Measurements from ENCODE around the gene PRAMEF8. TPM values are rescaled to one million over a fixed set of nuclear protein-coding genes. Genes with fewer than 3 reads are reported as not detected.
"Not testable (repeated sequence)": the region's sequence is repeated elsewhere in the genome, so short reads cannot be mapped to it uniquely, and the experiment has no call there.

The PRAMEF8 gene
- not detected for total RNA-seq

DNA sequence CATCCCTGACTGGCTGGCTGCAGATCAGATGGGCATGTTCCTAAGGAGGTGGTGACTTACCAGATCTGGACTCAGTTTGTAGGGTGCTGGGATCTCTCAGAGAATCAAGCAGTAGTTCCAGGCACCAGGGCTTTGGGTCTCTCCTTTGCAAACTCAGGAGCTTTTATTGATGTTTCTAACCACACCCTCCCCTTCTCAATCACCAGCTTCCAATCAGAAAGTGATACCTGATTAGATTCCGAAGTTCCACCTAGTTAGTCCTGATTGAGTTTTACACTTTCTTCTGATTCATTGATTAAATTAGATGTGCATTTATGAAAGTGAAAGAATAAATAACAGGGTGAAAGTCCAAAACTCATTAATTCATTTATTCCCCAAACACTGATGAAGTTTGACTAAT lies at the start of gene PRAMEF8:
TSS of gene PRAMEF8 (minus strand) at position 101 of the 400 bp plus-strand sequence. CDS start 1,046 bp downstream, outside the sequence.
- not testable (repeated sequence) for H3K36me3 ChIP-seq, DNase-seq

DNA sequence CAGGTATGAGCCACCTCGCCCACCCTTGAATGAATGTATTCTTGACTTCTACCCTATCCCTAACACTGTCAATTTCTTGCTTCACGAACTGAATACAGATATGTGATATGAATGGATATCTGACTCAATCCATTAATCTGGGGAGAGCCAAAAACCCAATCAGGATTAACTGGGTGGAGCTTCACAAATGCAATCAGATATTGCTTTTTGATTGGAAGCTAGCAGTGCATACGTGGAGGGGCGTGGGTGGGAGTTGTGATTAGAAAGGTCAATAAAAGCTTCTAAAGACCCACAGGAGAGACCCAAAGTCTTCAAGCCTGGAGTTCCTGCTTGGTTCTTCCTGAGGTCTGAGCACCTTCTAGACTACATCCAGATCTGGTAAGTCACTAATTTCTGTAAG lies 30.3 kb upstream of the PRAMEF8 start, which contains the start of gene PRAMEF15:
TSS of gene PRAMEF15 (plus strand) at position 301 of the 400 bp plus-strand sequence. CDS start 2,827 bp downstream, outside the sequence.
- not testable (repeated sequence) for H3K4me3 ChIP-seq

More for the DNA sequence above, at the start of gene PRAMEF8:
- H3K27me3 ChIP-seq; H3K9me3 ChIP-seq; H3K4me1 ChIP-seq; H3K27ac ChIP-seq; intact Hi-C loops (cut with DNase I; ENCODE audit: low total_unique reads); in situ Hi-C loops (cut with MboI; ENCODE audit: low pct_ligation_motif_present in 1 of 4, low pct_unique_long_range_greater_than_20kb in 1 of 4, low sequenced_read_pairs in 3 of 4); H3K4me3 ChIP-seq: not testable (repeated sequence)
- no CpG with 5 or more reads among the region's 1 CpG for WGBS, 2 donors (ENCODE audit: low coverage in 1 of 2)

DNA sequence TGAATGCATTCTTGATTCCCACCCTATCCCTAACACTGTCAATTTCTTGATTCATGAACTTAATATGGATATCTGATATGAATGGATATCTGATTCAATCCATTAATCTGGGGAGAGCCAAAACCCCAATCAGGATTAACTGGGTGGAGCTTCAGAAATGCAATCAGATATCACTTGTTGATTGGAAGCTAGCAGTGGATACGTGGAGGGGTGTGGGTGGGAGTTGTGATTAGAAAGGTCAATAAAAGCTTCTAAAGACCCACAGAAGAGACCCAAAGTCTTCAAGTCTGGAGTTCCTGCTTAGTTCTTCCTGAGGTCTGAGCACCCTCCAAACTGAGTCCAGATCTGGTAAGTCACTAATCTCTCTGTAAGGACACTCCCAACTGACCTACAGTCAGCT lies 18.3 kb upstream of the PRAMEF8 start, which contains the start of gene PRAMEF33:
TSS of gene PRAMEF33 (plus strand) at position 301 of the 400 bp plus-strand sequence. CDS start 2,416 bp downstream, outside the sequence.
- intact Hi-C loops (cut with DNase I; ENCODE audit: low total_unique reads); H3K4me1 ChIP-seq; H3K27ac ChIP-seq; H3K4me3 ChIP-seq; H3K36me3 ChIP-seq; DNase-seq; H3K9me3 ChIP-seq; H3K27me3 ChIP-seq; in situ Hi-C loops (cut with MboI; ENCODE audit: low pct_ligation_motif_present in 1 of 4, low pct_unique_long_range_greater_than_20kb in 1 of 4, low sequenced_read_pairs in 3 of 4): not testable (repeated sequence)
- no CpG with 5 or more reads among the region's 1 CpG for WGBS, 2 donors (ENCODE audit: low coverage in 1 of 2)

More for the DNA sequence above, 30.3 kb upstream of the PRAMEF8 start, which contains the start of gene PRAMEF15:
- in situ Hi-C loops (cut with MboI; ENCODE audit: low pct_ligation_motif_present in 1 of 4, low pct_unique_long_range_greater_than_20kb in 1 of 4, low sequenced_read_pairs in 3 of 4); H3K9me3 ChIP-seq; H3K4me1 ChIP-seq; H3K27me3 ChIP-seq; intact Hi-C loops (cut with DNase I; ENCODE audit: low total_unique reads); H3K36me3 ChIP-seq; DNase-seq; H3K27ac ChIP-seq: not testable (repeated sequence)
- 68% methylated on average over 4 of the region's 4 CpGs; no CpG with 5 or more reads in 1 of the 2 donors for WGBS, 2 donors (ENCODE audit: low coverage in 1 of 2)

DNA sequence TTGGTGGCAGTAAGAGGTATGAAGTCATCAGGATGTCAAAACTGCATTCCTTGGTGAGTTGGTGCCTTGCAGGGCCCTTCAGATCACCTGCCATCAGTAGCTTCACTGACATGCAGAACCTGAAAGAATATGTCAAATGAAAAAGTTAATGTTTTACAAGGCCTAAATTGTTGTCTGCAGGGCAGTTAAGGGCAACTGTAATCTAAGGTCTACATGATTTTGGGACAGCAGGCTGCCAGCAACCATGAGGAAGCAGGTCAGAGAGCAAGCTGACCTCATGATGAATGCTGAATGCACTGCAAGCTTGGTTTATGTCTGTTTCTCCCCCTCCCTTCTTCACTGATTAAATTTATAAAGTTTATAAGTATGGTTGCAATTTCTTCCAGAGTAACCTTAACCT lies 17.3 kb upstream of the PRAMEF8 start:
- H3K36me3 ChIP-seq; intact Hi-C loops (cut with DNase I; ENCODE audit: low total_unique reads); H3K4me1 ChIP-seq; H3K9me3 ChIP-seq; H3K27ac ChIP-seq; H3K4me3 ChIP-seq; in situ Hi-C loops (cut with MboI; ENCODE audit: low pct_ligation_motif_present in 1 of 4, low pct_unique_long_range_greater_than_20kb in 1 of 4, low sequenced_read_pairs in 3 of 4); H3K27me3 ChIP-seq; DNase-seq: not testable (repeated sequence)

DNA sequence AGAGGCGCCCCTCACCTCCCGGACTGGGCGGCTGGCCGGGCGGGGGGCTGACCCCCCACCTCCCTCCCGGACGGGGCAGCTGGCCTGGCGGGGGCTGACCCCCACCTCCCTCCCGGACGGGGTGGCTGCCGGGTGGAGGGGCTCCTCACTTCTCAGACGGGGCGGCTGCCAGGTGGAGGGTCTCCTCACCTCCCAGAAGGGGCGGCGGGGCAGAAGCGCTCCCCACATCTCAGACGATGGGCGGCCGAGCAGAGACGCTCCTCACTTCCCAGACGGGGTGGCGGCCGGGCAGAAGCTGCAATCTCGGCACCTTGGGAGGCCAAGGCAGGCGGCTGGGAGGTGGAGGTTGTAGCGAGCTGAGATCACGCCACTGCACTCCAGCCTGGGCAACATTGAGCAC lies 13.8 kb upstream of the PRAMEF8 start:
- H3K27ac ChIP-seq; H3K9me3 ChIP-seq; intact Hi-C loops (cut with DNase I; ENCODE audit: low total_unique reads); H3K36me3 ChIP-seq; in situ Hi-C loops (cut with MboI; ENCODE audit: low pct_ligation_motif_present in 1 of 4, low pct_unique_long_range_greater_than_20kb in 1 of 4, low sequenced_read_pairs in 3 of 4); H3K4me1 ChIP-seq; H3K4me3 ChIP-seq; DNase-seq; H3K27me3 ChIP-seq: not testable (repeated sequence)
- WGBS, 2 donors (ENCODE audit: low coverage in 1 of 2): no CpG with 5 or more reads among the region's 27 CpGs

DNA sequence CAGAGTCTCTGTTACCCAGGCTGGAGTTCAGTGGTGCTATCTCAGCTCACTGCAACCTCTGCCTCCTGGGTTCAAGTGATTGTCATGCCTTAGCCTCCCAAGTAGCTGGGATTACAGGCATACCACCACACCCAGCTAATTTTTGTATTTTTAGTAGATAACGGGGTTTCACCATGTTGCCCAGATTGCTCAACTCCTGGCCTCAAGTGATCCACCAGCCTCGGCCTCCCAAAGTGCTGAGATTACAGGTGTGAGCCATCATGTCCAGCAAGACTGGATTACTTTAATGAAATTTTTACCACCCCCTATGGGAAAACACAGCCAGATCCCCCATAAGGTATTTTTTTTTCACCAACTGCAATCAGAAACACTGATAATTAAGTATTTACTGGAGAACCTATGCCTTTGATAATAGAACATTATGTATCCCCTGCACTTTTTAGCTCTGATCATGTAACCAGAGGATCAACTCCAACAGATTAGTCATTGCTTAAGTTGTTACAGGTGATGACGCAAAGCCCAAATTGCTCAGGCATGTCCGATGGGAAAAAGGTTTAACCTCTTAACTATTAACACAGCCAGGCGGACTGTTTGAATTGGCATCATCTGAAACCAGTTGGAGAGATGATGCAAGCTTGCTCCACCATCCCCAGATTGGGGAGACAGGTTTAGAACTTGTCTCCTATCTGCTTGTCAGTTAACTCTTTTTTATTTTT lies 12.4 kb upstream of the PRAMEF8 start:
- H3K27me3 ChIP-seq; in situ Hi-C loops (cut with MboI; ENCODE audit: low pct_ligation_motif_present in 1 of 4, low pct_unique_long_range_greater_than_20kb in 1 of 4, low sequenced_read_pairs in 3 of 4); DNase-seq; intact Hi-C loops (cut with DNase I; ENCODE audit: low total_unique reads); H3K4me3 ChIP-seq; H3K27ac ChIP-seq; H3K36me3 ChIP-seq; H3K9me3 ChIP-seq; H3K4me1 ChIP-seq: not testable (repeated sequence)
- WGBS, 2 donors (ENCODE audit: low coverage in 1 of 2): 89% methylated on average over 2 of the region's 5 CpGs; no CpG with 5 or more reads in 1 of the 2 donors

DNA sequence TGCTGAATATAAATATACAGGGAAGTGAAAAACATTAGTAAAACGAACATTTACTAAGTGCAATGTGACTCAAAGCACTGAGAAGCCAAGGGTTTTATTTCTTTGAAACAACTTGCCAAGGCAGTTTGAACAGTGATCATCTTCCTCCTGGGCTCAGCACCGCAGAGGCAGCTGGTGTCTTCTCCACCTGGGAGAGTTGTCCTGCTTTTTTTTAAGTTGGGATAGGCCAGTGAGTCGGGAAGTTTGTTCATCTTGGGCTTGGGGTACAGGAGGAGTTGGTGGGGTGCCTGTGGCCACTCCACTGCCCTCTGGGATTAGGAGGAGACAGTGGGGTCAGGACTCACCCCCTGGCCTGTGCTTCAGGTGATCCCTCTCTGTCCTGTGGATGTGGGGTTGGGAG lies 4.1 kb upstream of the PRAMEF8 start:
- H3K27ac ChIP-seq; intact Hi-C loops (cut with DNase I; ENCODE audit: low total_unique reads); H3K27me3 ChIP-seq; H3K36me3 ChIP-seq; in situ Hi-C loops (cut with MboI; ENCODE audit: low pct_ligation_motif_present in 1 of 4, low pct_unique_long_range_greater_than_20kb in 1 of 4, low sequenced_read_pairs in 3 of 4); DNase-seq; H3K4me1 ChIP-seq; H3K4me3 ChIP-seq; H3K9me3 ChIP-seq: not testable (repeated sequence)
- WGBS, 2 donors (ENCODE audit: low coverage in 1 of 2): 59% methylated on average over 3 of the region's 3 CpGs; no CpG with 5 or more reads in 1 of the 2 donors

DNA sequence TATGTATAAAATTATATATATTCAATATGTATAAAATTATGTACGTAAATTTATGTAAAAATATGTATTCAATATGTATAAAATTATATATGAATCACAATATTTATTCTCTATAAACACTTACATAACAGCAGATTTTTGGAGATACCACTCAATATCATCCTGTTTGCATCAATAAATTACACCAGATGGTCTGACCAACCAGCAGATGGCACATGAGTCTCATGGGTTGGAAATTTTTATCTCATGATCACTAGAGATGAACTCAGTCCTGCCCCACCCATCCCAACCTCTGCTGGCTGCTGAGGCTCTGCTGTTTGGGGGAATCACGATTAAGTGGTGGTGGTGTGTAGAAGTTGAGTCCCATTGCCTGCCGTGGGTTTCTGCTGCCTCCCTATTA lies 5.3 kb downstream of the PRAMEF8 start:
- intact Hi-C loops (cut with DNase I; ENCODE audit: low total_unique reads); H3K27me3 ChIP-seq; H3K36me3 ChIP-seq; H3K4me1 ChIP-seq; H3K4me3 ChIP-seq; H3K27ac ChIP-seq; H3K9me3 ChIP-seq; DNase-seq; in situ Hi-C loops (cut with MboI; ENCODE audit: low pct_ligation_motif_present in 1 of 4, low pct_unique_long_range_greater_than_20kb in 1 of 4, low sequenced_read_pairs in 3 of 4): not testable (repeated sequence)
- 55 to 92% methylated on average over 2 to 3 of the region's 3 CpGs for WGBS, 2 donors (ENCODE audit: low coverage in 1 of 2)
